Ishikawa (cell line): ENCODE measurements around the gene ZNF778.
A peak's percentile ranks its signal among the peaks of the same experiment; 100 is the strongest.

Experiments
- CEBPB ChIP-seq: IDR thresholded peaks from 2 replicates; pipeline ENCODE4 v1.6.1; 2012
- CREB1 ChIP-seq: IDR thresholded peaks from 2 replicates; pipeline ENCODE4 v1.6.1; 2012; ENCODE audit warnings: low read depth
- EGR1 ChIP-seq: IDR thresholded peaks from 2 replicates; pipeline ENCODE4 v1.6.1; 2012
- EP300 ChIP-seq: IDR thresholded peaks from 2 replicates; pipeline ENCODE4 v1.6.1; 2012; ENCODE audit warnings: borderline replicate concordance
- FOXM1 ChIP-seq: IDR thresholded peaks from 2 replicates; pipeline ENCODE4 v1.6.1; 2012; ENCODE audit warnings: low read depth, borderline replicate concordance
- NFIC ChIP-seq: IDR thresholded peaks from 2 replicates; pipeline ENCODE4 v1.6.1; 2012
- RAD21 ChIP-seq: IDR thresholded peaks from 2 replicates; pipeline ENCODE4 v1.6.1; 2012; ENCODE audit warnings: low read depth
- TAF1 ChIP-seq: IDR thresholded peaks from 2 replicates; pipeline ENCODE4 v1.6.1; 2012; ENCODE audit warnings: low read depth, mild to moderate bottlenecking
- TCF12 ChIP-seq: IDR thresholded peaks from 2 replicates; pipeline ENCODE4 v1.6.1; 2012; ENCODE audit warnings: low read depth
- TEAD4 ChIP-seq: IDR thresholded peaks from 2 replicates; pipeline ENCODE4 v1.6.1; 2012
- YY1 ChIP-seq: IDR thresholded peaks from 2 replicates; pipeline ENCODE4 v1.6.1; 2012; ENCODE audit warnings: low read depth
- ZBTB7A ChIP-seq: IDR thresholded peaks from 2 replicates; pipeline ENCODE4 v1.6.1; 2012; ENCODE audit warnings: low read depth
- TF ChIP-seq, protein P1 (sequence below): IDR thresholded peaks from 2 replicates; pipeline ENCODE4 v1.6.1; 2012
- TF ChIP-seq, protein P2 (sequence below): IDR thresholded peaks from 2 replicates; pipeline ENCODE4 v1.6.1; 2012
- TF ChIP-seq, protein P3 (sequence below): IDR thresholded peaks from 2 replicates; pipeline ENCODE4 v1.6.1; 2012; ENCODE audit warnings: low read depth, mild to moderate bottlenecking

ZNF778 gene

GRCh38 chr16:89174877-89175276 is 42.6 kb upstream of the ZNF778 start:
- TF ChIP-seq, protein P1, sequence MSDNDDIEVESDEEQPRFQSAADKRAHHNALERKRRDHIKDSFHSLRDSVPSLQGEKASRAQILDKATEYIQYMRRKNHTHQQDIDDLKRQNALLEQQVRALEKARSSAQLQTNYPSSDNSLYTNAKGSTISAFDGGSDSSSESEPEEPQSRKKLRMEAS, result no peak
- TF ChIP-seq EGR1 (no peak), CEBPB (no peak), ZBTB7A (no peak), FOXM1 (no peak), TEAD4 (no peak), NFIC (no peak), TAF1 (no peak), YY1 (no peak), EP300 (no peak), CREB1 (no peak), TCF12 (no peak), RAD21 (no peak)
- TF ChIP-seq, protein P2, sequence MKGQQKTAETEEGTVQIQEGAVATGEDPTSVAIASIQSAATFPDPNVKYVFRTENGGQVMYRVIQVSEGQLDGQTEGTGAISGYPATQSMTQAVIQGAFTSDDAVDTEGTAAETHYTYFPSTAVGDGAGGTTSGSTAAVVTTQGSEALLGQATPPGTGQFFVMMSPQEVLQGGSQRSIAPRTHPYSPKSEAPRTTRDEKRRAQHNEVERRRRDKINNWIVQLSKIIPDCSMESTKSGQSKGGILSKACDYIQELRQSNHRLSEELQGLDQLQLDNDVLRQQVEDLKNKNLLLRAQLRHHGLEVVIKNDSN, result no peak
- TF ChIP-seq, protein P3, sequence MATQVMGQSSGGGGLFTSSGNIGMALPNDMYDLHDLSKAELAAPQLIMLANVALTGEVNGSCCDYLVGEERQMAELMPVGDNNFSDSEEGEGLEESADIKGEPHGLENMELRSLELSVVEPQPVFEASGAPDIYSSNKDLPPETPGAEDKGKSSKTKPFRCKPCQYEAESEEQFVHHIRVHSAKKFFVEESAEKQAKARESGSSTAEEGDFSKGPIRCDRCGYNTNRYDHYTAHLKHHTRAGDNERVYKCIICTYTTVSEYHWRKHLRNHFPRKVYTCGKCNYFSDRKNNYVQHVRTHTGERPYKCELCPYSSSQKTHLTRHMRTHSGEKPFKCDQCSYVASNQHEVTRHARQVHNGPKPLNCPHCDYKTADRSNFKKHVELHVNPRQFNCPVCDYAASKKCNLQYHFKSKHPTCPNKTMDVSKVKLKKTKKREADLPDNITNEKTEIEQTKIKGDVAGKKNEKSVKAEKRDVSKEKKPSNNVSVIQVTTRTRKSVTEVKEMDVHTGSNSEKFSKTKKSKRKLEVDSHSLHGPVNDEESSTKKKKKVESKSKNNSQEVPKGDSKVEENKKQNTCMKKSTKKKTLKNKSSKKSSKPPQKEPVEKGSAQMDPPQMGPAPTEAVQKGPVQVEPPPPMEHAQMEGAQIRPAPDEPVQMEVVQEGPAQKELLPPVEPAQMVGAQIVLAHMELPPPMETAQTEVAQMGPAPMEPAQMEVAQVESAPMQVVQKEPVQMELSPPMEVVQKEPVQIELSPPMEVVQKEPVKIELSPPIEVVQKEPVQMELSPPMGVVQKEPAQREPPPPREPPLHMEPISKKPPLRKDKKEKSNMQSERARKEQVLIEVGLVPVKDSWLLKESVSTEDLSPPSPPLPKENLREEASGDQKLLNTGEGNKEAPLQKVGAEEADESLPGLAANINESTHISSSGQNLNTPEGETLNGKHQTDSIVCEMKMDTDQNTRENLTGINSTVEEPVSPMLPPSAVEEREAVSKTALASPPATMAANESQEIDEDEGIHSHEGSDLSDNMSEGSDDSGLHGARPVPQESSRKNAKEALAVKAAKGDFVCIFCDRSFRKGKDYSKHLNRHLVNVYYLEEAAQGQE, result no peak

DNA sequence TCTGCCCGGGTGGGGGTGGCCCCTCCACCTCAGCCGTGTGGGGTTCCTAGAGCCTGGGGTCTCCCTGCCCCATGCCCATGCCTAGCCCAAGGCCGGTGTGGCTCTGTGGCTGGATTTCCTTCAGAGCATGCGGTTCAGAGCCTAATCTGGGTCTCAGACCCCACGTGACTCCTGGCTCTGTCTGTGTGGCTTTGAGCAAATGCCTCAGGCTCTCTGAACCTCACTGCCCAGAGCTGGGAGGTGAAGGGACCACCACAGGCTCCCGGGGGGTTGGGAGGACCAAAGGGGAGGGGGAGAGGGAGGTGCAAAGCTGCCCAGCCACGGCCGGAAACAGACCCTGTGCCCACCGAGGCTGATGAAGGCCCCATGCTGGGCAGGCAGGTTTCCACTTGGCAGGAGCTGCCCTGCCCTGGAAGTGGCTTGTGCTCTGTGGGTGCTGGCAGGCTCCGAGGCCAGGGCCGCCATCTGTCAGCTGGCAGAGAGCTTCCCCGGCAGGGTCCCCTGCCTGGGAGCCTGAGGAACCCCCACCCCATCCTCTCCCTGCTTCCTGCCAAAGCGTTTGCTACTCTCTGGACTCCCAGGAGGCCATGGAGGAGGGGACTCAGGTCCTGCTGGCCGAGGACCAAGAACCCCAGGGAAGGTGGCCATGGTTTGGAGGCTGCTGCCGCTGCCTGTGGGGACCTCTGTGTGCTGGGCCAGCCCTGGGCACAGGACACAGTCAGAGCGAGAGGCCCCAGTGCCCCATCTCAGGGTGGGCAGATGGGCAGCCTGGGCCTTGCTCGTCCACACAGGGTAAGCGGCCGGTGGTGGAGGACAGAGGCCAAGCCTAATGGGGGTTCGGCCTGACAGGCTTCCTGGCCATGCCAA is 42.0 kb upstream of the ZNF778 start:
- TF ChIP-seq, protein P1, result no peak
- TF ChIP-seq, protein P2, result peak; percentile 69

DNA sequence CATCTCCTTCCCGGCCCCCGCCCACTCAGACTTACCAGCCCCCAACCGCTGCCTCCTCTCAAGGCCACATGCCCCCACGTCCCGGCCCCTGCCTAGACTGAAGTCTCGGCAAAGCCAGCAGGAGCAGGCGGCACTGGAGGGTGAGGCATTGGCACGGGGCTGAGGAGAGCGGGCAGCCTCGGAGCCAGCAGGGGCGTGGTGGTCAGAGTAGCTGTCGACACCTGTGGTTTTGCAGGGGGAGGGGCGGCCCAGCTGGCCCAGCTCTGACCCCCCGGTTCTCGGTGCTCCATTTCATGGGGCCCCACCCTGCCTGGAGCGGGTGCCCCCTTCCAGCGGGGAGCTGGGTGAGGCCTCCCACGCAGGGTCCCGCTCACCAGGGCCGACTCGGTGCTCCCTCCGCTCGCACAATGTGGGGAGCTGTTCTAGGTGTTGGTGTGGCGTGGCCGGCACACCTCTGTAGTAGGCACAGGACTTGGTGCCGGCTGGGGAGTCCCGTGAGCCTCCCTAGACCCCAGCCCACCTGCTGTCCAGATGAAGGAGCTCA is 41.3 kb upstream of the ZNF778 start:
- TF ChIP-seq TCF12 (no peak), CREB1 (no peak), CEBPB (no peak), RAD21 (no peak), FOXM1 (no peak), ZBTB7A (0 out of 2 replicates have a peak, but pooled peaks have one; percentile 31)
- TF ChIP-seq, protein P2, result no peak
- TF ChIP-seq, protein P1, result no peak

- TF ChIP-seq NFIC (no peak), CEBPB (no peak), FOXM1 (no peak), TCF12 (no peak), TAF1 (no peak), EP300 (no peak), EGR1 (no peak)
- TF ChIP-seq, protein P2, result no peak
These were observed 40.8 kb upstream of the ZNF778 start for GRCh38 chr16:89176717-89177116.

- TF ChIP-seq NFIC (no peak), TAF1 (no peak), TEAD4 (no peak), RAD21 (no peak), FOXM1 (no peak), EP300 (no peak), YY1 (no peak), ZBTB7A (no peak), TCF12 (no peak), CEBPB (no peak), EGR1 (no peak), CREB1 (no peak)
- TF ChIP-seq, protein P2, result no peak
- TF ChIP-seq, protein P3, result no peak
- TF ChIP-seq, protein P1, result no peak
These were observed 40.0 kb upstream of the ZNF778 start for GRCh38 chr16:89177501-89177900.
